Glomerular visceral epithelial cell (primary cell): ENCODE data around the gene CDCA4.
"Not testable (repeated sequence)": the region's sequence is repeated elsewhere in the genome, so short reads cannot be mapped to it uniquely, and the experiment has no call there.

Experiments
- DNase-seq: peaks from one replicate; pipeline ENCODE4 v3.0.0-alpha.2; 2016; ENCODE audit errors: extremely low spot score

CDCA4 gene

DNA sequence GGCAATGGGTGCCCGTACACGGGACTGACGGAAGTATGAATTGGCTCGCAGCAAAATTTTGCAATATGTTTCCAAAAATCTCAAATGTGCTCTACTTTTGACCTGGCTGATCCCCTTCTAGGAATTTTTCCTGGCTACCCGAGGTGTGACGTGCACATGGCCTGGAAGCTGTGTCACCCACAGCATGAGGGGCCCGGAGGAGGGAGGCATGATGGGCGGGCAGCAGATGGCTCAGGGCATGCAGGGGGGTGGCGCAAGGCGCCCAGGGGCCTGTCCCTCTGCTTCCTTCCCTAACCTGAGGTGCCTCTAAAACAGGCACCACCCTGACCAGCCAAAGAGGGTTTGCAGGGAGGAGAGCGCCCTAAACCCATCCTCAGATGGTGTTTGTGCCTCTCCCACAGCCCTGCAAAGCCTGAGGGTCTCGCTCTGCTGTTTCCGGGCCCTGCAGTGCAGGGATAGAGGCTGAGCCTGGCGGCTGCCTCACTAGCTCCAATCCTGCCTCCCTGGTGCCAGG is 37.7 kb upstream of the CDCA4 start:
- DNase-seq, result no peak

DNA sequence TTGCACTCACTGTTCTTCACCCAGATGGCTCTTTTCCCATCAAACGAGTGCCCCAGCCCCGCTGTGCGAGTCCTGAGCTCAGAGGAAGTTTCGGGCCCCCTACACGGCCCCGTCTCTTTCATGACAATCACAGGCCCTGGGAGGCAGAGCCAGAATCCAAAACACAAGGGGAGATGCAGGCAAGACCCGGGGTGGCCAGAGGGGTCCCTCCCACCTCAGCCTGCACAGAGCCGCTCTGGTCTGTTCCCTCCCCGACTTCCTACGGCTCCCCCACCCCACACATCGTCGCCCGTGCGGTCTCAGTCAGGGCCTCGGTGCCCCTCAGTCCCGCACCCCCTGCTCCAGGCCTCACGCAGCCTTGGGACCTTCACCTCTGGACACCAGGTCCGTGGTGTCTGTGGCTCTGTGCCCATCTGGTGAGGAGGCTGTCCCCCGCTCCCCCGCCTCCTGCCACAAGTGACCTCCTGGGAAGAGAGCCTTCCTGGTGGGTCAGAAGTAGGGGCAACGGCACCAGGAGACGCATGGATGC is 35.5 kb upstream of the CDCA4 start:
- DNase-seq, result no peak

DNA sequence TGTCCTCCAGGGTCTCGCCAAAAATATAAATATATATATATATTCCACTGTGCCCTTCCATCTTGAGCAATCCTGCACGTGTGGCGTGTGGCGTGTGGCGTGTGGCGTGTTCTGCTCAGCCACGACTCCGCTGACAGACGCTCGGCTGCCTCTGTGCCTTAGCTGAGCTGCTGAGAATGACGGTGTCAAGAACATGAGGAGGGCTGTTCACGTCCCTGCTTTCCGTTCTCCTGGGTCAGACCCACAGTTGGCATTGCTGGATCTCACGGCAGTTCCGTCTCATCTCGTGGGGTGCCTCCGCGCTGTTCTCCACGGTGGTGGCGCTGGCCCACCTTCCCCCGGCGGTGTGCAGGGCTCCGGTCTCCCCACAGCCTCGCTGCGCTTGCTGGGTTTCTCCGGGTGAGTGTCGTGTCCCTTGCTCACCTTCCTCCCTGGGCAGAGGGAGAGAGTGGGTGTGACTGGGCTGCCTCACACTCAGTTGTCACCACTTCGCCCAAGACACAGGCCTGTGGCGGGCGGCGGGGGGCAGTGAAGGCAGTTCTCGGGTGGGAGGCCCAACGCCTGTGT is 34.9 kb upstream of the CDCA4 start:
- DNase-seq, result no peak

DNA sequence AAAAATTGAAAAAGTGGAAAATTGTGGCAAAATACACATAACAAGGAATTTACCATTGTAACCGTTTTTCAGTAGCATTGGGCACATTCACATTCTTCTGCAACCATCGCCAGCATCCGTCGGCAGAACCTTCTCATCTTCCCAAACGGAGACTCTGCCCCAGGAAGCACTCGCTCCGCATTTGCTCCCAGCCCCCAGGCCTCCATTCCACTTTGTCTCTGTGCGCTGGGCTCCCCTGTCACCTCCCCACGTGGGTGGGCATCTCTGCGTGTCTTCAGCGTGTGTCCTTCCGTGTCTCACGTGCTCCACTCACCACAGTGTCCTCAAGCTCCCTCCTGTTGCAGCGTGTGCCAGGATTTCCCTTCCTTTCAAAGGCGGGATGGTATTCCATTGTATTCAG is 34.5 kb upstream of the CDCA4 start:
- no peak for DNase-seq

DNA sequence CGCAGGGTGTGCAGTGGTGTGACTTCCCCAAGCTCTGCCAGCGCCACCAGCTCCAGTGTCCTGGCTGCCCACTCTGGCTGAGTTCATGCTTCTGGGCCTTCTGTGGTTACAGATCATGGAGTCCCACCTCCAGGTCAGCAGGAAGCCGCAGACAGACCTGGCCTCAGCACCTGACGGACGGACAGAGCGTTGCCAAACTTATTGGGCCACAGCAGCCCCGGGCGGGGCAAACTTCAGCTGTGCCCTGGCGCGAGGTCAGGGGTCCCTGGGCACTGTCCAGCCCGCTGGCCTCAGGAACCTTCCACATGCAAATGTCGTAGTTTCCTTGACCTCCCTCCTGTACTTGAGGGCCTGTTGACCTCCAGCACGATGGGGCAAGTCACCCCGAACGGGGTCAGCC is 33.1 kb upstream of the CDCA4 start:
- DNase-seq, result no peak

DNA sequence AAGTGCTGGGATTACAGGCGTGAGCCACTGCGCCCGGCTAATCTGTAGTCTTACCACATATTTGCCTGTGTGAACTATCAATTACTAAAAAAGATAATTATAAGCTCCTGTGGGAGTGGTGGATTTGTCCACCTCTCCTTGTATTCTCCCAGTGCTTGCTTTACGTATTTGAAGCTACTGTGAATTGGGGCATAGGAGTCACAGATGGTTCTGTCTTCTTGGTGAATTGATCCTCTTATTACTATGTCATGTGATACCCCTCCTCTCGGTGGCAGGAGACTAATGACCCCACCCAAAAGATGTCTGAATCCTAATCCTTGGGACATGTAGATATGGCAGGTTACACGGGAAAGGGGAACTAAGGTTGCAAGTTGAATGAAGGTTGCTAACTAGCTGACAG is 32.5 kb upstream of the CDCA4 start:
- no peak for DNase-seq

DNA sequence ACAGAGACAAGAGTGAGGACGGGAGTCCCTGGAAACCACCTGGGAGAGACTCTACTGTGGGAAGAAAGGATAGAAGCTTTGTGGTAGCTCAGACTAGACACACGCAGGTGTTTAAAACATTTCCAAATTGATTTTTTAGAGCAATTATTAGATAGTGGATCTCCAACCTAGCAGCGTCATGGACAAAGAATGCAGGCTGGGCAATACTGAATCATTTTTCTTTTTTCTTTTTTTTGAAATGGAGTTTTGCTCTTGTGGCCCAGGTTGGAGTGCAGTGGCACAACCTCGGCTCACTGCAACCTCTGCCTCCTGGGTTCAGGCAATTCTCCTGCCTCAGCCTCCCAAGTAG is 31.2 kb upstream of the CDCA4 start:
- no peak for DNase-seq

DNA sequence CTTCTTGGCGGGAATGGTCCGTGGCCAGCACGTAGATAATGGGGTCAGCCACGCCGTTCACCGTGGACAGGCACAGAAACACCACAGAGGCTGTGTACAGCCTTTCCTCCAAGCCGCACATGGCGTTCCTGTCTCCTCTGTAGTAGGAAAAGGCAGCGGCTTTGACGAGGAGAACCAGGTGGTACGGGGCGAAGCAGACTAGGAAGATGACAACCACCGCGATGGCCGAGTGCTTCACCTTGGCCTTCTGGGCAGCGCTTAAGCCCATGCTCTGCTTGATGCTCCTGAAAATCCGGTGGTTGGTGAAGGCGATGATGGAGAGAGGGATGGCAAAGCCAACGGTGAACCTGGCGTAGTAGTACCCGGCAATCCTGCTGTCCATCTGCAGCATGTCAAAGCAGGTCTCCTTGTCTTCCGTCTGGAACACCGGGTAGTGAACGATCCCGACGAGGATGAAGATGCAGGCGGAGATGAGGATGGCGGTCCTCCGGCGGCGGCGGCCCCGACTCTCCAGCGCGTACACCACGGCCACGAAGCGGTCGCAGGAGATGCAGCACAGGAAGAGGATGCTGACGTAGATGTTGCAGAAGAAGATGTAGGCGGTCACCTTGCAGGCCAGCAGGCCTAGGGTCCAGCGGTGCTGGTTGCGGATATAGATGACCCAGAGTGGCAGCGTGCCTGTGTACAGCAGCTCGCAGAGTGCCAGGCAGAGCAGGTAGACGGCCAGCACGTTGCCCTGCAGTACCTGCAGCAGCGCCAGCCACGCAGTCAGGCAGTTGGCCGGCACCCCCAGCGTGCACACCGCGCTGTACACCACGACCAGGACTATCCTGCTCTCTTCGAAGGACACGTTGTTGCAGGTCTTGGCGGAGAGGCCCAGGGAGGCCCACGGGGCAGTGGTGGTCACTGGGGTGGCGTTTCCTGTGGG is 30.6 kb upstream of the CDCA4 start:
- DNase-seq, result no peak

DNA sequence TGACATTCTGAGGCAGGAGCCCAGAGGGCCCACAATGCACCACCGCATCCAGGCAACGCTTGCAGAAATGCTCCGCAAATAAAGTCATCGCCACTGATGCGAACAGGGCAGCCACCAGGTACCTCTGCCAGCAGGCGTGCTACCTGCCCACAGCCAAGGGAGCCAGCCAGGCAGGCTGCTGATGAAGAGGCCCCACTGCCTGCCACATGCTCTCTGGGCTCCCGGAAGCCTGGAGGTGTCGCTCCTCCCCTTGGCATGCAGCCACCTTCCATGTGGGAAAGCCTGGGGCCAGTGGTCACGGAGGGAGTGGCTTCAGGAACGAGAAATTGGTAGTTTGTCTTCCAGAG is 29.6 kb upstream of the CDCA4 start:
- peak; percentile 80 for DNase-seq

DNA sequence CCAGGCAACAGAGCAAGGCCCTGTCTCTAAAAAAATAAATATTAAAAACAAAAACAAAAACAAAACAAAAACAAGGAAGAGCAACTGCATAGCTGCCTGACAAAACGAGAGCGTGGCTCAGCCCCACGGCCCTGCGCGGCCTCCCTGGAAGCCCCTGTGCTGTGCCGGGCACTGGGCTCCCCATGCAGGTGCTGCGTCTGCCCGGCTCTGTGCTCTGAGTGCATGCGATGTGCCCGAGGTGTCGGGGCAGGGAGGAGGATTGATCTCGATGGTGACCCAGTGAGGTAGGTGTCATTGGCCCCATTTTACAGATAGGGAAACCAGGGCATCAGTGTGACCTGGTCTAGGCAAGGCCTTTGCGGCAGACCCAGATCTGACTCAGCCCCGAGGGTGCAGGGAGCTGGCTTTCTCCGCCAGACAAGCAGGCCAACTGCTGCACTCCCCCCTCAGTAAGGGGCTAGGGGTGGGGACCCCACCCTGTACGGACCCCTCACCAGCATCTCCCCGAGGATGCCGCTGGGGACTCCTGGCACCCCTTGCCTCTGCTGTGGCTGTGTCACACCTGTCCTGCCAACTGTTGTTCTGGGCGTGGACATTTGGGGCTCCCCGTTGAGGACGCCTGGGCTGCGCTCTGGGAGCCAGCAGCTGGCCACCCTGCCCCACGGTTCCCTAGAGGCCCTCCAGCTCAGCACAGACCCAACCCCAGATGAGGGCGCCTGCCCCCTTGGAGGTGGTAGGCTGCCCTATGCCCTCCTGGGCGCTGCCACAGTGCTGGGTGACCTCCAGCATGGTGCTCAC is 29.1 kb upstream of the CDCA4 start:
- no peak for DNase-seq

DNA sequence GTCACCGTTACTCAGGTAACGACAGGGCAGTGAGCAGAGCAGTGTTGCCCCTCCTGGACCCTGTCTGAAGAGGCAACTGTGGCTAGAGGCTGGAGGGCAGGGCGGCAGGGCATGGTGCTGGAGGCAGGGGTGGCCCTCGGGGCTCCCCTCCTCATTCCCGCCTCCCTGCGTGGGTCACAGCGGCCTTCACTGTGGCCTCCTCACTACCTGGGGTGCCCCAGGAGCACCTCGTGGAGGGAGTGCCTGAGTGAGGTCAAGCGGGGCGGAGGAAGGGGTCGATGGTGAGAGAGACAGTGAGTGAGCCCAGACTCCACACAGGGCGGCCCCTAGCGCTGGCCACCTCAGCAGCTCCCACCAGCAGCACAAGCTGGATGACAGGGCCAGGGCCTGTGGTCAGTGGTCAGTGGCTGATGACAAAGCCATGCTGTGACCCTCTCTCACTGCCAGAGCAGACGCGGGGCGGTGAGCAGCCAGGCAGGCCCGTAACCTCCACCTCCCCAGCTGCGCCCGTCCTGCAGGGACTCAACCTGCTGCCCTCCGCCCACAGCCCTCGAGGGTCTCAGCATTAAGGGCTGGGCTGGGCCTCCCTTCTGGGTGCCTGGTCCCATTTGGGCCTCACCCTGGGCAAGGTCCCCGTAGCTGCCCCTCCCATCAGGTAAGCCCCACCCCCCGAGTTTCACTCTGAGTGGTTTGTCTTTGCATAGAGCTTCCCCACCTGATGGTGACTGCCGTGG is 26.6 kb upstream of the CDCA4 start:
- no peak for DNase-seq

DNA sequence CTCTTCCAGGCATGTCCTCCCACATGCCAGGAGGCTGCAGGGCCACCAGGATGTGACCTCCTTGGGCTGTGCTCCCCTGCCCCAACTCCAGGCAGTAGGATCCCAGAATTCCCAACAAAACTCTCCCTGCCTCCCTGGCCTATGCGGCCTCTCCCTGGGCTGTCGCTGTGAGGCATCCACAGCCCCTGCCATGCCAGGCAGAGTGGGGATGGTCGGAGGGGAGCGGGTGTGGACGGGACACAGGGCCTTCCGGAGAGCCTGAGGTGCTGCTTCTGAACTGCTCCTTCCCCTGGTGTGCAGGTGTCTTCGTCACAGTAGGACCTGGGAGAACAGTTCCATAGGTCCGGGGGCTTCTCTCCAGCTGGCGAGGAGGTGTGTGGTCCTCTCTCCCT is 26.0 kb upstream of the CDCA4 start:
- DNase-seq, result no peak

DNA sequence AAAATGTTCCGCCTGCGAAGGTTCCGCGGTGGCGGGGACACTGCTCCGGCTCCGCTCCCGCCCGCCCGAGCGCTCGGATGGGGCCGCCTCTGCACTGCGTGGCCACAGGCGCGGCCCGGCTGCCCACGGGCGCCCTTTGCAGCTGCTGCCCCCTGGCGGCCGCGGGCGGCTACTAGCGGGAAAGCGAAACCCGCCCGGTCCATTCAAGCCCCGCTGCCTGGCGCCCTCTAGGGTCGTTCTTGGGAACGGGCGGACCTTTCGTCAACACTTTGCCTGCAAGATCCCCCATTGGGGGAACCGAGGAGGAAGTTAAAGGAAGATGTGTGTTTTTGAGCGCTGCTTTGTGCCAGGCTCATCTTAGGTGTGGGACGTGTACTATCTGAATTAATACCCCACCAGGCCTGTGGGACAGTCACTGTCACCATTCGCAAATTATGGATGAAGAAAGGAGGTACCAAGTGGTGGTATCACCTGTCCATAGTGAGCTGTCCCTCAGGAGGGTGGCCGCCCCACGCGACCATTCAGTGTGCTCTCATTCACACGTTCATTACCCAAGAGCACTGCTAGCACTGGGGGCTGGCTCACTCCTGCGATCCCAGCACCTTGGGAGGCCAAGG is 24.9 kb upstream of the CDCA4 start:
- DNase-seq, result peak; percentile 77

DNA sequence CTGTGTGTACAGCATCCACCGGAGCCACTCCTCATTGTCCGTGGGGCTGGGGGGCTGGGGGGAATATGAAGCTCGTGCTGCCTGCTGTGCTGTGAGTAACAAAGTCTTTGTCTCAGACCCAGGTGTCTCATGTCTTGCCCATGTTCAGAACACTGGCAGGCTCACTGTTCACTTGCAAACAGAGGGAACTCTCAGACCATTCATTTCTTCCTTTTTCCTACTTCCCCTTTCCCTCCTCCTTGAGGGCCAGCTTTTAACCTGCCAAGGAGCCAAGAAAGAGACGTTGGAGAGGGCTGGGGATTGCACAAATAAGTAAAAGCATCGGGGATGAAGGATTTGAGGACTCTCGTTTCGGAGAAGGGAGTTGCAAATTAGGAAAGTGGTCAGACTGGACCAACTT is 22.8 kb upstream of the CDCA4 start:
- no peak for DNase-seq

DNA sequence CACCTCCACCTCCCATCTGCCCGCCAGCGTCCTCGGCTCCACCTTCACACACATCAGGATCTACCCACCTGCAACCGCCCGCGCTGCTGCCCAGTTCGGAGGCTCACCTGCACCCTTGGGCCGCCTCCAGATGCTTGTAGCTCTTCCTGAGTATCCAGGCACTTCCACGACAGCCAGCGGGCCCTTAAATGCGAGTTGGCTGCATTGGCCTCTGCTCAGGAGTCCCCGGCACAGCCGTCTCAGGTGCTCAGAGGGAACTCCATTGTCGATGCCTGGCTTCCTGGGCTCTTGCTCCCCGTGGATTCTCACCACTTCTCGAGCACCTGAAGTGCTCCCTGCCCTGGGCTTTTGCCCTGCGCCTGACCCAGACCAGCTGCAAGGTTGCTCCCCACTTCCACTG is 21.9 kb upstream of the CDCA4 start:
- no peak for DNase-seq

DNA sequence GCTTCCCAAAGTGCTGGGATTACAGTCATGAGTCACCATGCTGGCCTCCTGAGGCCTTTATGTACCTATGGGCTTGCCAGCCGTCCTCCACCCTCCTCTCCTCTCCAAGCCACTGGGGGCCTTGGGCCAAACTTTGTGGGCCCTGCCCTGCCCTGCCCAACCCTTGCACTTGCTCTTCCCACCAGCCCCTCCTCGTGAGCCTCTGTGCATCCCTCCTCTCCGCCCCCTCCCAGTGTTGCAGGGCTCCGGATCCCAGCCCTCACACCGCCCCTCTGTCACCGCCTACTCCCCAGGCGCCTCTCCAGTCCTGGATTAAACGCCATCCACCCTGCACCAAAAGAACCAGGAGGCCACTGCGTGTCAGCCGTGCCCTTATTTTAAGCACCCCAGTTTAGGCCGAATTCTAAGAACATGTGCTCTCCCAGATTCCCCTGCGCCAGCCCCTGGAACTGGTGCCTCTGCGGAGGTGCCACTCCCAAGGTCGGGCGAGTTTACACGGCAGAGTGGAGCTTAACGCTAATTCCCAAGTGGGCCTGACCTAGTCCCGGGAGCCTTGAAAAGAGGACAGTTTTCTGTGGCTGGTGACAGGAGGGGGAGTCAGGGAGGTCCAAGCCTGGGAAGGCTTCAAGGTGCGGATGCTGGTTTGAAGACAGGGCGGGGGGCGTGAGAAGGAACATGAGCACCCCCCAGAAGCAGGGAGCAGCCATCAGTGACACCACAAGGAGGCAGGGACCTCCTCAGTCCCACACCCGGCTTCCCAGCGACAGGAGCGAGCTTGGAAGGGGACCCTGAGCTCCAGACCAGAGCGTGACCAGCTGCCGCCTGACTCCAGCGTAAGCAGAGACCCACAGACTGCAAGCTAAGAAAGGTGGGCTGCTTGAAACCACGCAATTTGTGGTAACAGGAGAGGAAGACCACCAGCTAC is 21.2 kb upstream of the CDCA4 start:
- no peak for DNase-seq

DNA sequence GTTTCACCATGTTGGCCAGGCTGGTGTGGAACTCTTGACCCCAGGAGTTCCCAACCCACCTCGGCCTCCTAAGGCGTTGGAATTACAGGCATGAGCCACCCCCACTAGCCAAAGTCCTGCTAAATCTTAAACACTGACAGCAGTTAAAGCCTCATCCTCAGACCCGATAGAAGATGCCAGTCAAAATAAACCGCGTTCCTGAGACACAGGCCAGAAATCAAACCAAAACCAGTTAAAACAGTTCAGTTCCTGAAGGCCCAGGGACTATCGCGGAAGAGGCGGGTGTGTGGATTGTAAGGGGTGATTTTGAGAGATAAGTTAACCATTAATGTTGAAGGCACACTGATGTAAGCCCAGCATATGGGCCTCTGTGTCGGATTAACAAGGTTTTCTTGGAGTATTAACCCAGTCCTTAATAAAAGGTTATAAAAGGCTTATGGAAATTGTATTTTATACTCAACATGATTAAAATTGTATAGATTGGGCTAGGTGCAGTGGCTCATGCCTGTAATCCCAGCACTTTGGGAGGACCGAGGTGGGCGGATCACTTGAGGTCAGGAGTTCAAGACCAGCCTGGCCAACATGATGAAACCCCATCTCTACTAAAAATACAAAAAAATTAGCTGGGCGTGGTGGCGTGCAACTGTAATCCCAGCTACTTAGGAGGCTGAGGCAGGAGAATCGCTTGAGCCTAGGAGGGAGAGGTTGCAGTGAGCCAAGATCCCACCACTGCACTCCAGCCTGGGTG is 18.7 kb upstream of the CDCA4 start:
- DNase-seq, result peak; percentile 51

DNA sequence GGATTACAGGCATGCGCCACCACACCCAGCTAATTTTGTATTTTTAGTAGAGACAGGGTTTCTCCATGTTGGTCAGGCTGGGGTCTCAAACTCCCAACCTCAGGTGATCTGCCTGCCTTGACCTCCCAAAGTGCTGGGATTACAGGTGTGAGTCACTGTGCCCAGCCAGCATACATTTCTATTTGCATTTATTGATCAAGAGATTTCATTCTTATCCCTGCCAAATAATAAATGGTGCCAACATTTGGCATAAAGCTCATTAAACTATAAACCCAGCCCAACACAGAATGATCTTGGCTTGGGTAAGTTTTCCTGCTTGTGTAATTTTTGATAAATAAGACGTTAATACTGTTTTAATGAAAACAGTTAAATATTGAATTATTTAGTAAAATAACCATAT is 14.7 kb upstream of the CDCA4 start:
- DNase-seq, result not testable (repeated sequence)

DNA sequence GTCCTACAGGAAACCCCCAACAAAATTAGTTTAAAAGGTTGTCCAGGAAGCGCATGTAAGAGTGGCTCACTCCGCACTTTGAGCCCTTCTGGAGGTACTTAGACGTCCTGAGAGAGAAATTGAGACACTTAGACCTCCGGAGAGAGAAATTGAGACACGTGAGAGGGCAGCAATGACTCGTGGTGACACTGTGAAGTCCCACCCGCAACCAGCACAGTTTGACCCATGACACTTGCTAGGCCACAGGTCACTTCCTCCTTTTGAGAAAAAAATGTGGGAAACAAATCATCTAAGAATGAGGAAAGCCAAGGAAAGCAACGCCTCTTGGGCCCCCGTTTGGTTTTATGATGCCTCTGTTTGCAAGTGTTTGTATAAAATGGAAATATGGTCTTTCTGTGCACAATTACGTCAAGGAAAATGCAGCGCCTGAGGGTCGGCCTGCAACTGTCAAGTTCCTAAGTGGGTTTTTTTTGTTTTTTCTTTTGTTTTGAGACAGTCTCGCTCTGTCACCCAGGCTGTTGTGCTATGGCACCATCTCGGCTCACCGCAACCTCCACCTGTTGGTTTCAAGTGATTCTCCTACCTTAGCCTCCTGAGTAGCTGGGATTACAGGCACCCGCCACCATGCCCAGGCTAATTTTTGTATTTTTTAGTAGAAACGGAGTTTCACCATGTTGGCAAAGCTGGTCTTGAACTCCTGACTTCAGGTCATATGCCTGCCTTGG is 13.6 kb upstream of the CDCA4 start:
- DNase-seq, result no peak
